Measurements from ENCODE around the gene DKKL1.

Gene DKKL1

DNA sequence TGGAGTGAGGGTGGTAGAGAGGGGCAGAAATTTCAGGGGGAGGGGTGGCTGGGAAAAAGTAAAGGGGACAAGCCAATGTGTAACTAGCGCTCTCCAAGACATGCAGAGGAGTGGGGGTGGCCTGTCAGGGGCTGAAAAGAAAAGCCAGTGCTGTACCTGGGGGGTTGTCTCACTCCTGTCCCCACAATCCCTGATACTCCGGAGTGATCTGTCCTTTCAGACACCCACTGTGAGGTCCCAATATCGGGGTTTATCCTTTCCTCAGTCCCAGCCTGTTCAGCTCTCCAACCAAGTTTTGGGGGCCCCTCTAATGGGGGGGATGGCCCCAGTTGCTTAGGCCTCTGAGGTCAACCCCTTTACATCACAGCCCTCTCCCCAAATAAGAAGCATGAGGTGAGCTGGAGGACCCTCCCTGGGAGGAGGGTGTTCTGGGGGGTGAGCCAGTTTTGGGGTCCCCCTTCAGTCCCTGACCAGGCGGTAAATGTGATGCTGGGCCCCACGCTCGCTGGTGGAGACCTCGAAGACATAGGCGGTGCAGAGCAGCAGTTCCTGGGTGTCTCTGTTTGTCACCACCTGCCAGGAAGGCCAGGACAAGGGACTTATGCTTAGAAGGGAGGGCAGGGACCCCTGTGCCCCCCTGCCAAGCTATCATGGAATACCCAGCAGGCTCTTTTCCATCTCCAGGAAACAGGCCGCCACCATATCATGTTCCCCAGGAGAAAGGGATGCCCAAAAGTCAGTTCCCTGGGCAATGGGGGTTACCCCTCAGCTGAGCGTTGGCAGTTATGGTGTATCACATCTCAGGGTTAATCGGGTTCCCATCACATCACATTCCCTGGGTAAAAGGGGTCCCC, 22.6 kb upstream of the DKKL1 start:
- TF ChIP-seq EGR1 (IDR thresholded peaks at IDR 0.05) (no peak), NFIC (IDR thresholded peaks at IDR 0.05) (no peak), EP300 (IDR thresholded peaks at IDR 0.05; ENCODE audit: borderline replicate concordance) (no peak), FOXM1 (IDR thresholded peaks at IDR 0.05; ENCODE audit: borderline replicate concordance, low read depth) (no peak), TCF12 (IDR thresholded peaks at IDR 0.05; ENCODE audit: low read depth) (no peak), RAD21 (IDR thresholded peaks at IDR 0.05; ENCODE audit: low read depth) (no peak), TEAD4 (IDR thresholded peaks at IDR 0.05) (no peak), TAF1 (IDR thresholded peaks at IDR 0.05; ENCODE audit: low read depth) (no peak), YY1 (IDR thresholded peaks at IDR 0.05; ENCODE audit: low read depth) (no peak), CREB1 (IDR thresholded peaks at IDR 0.05; ENCODE audit: low read depth) (no peak)
- TF ChIP-seq, protein P1, sequence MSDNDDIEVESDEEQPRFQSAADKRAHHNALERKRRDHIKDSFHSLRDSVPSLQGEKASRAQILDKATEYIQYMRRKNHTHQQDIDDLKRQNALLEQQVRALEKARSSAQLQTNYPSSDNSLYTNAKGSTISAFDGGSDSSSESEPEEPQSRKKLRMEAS (IDR thresholded peaks at IDR 0.05): no peak
- TF ChIP-seq, protein P2, sequence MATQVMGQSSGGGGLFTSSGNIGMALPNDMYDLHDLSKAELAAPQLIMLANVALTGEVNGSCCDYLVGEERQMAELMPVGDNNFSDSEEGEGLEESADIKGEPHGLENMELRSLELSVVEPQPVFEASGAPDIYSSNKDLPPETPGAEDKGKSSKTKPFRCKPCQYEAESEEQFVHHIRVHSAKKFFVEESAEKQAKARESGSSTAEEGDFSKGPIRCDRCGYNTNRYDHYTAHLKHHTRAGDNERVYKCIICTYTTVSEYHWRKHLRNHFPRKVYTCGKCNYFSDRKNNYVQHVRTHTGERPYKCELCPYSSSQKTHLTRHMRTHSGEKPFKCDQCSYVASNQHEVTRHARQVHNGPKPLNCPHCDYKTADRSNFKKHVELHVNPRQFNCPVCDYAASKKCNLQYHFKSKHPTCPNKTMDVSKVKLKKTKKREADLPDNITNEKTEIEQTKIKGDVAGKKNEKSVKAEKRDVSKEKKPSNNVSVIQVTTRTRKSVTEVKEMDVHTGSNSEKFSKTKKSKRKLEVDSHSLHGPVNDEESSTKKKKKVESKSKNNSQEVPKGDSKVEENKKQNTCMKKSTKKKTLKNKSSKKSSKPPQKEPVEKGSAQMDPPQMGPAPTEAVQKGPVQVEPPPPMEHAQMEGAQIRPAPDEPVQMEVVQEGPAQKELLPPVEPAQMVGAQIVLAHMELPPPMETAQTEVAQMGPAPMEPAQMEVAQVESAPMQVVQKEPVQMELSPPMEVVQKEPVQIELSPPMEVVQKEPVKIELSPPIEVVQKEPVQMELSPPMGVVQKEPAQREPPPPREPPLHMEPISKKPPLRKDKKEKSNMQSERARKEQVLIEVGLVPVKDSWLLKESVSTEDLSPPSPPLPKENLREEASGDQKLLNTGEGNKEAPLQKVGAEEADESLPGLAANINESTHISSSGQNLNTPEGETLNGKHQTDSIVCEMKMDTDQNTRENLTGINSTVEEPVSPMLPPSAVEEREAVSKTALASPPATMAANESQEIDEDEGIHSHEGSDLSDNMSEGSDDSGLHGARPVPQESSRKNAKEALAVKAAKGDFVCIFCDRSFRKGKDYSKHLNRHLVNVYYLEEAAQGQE (IDR thresholded peaks at IDR 0.05; ENCODE audit: low read depth): no peak
- TF ChIP-seq, protein P3, sequence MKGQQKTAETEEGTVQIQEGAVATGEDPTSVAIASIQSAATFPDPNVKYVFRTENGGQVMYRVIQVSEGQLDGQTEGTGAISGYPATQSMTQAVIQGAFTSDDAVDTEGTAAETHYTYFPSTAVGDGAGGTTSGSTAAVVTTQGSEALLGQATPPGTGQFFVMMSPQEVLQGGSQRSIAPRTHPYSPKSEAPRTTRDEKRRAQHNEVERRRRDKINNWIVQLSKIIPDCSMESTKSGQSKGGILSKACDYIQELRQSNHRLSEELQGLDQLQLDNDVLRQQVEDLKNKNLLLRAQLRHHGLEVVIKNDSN (IDR thresholded peaks at IDR 0.05): no peak

DNA sequence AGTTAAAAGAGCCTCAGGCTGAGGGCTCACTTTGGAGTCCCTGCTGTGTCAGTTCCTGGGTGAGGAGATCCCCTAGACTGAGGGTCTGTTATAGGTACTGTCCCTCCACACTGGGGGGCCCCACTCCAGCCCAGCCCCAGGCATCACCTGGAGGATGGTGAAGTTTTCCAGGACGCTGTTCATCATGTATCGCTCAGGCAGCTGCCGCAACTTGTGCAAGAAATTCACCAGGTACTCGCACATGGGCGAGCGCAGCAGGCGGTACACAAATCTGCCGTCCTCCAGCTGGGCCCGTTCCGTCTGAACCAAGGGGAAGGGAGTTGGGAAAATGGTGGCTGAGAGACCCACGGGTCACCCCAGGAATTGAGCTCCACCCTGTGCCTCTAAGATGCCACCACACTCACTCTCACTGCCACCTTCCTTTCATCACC, 21.4 kb upstream of the DKKL1 start:
- TF ChIP-seq TEAD4 (IDR thresholded peaks at IDR 0.05) (no peak), EP300 (IDR thresholded peaks at IDR 0.05; ENCODE audit: borderline replicate concordance) (no peak), CEBPB (IDR thresholded peaks at IDR 0.05) (no peak)

DNA sequence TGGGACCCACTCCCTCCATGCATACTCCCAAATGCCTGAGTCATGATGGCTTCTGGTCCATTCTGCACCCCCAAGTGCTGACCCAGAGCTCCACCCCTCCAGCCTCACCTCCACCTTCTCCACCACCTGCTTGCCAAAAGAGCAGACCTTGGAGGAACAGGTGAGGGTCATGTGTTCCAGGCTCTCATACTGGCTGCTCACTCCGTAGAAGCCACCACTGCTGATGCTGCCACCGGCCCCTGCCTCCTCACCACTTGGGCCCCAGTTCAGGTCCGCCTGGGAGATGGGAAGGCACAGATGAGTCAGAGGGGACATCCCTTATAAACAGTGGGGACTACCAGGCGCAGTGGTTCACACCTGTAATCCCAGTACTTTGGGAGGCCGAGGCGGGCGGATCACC, 20.6 kb upstream of the DKKL1 start:
- TF ChIP-seq, protein P1 (IDR thresholded peaks at IDR 0.05): no peak
- TF ChIP-seq YY1 (IDR thresholded peaks at IDR 0.05; ENCODE audit: low read depth): no peak
- no peak for TF ChIP-seq TAF1 (IDR thresholded peaks at IDR 0.05; ENCODE audit: low read depth)
- TF ChIP-seq, protein P3 (IDR thresholded peaks at IDR 0.05): no peak
- TF ChIP-seq FOXM1 (IDR thresholded peaks at IDR 0.05; ENCODE audit: borderline replicate concordance, low read depth): no peak
- TF ChIP-seq CEBPB (IDR thresholded peaks at IDR 0.05): no peak
- TF ChIP-seq NFIC (IDR thresholded peaks at IDR 0.05): no peak

DNA sequence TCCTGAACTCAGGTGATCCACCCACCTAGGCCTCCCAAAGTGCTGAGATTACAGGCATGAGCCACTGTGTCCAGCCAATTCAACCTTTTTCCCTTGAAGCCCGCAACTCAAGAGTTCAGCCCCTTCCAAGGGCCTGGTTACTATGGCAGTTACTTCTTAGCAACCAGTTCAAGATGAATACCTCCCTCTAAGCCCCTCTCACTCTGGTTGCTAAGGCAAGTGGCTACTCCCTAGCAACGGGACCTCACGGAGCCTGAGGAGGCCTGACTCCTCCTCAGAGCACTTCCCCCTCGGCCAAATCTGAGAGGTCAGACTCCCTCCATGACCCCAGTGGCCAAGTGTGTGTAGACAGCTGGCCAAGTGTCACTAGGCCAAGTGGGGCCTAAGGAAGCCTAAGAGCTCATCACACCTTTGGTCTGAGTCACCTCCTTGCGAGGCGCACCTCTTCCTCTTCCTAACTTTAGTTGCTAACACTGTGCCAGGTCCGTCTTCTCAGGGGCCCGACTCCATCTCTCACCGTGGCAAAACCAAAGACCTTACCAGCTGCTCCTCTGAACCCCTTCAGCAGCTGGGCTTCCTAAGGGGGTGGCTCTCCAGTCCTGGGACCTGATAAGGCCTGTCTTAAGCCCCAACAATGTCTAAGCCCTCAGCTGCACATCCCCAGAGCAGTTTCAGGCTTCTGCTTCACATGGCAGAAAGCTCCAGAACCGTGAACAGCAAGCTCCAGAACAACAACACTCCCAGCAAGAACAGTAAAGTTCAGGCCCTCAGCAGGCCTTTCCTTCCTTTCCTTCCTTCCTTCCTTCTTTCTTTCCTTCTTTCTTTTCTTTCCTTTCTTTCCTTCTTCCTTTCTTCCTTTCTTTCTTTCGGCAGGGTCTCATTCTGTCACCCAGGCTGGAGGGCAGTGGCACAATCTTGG, 18.9 kb upstream of the DKKL1 start:
- TF ChIP-seq TAF1 (IDR thresholded peaks at IDR 0.05; ENCODE audit: low read depth) (no peak), EP300 (IDR thresholded peaks at IDR 0.05; ENCODE audit: borderline replicate concordance) (no peak), CREB1 (IDR thresholded peaks at IDR 0.05; ENCODE audit: low read depth) (no peak), ZBTB7A (IDR thresholded peaks at IDR 0.05; ENCODE audit: low read depth) (no peak), FOXM1 (IDR thresholded peaks at IDR 0.05; ENCODE audit: borderline replicate concordance, low read depth) (no peak)
- TF ChIP-seq, protein P1 (IDR thresholded peaks at IDR 0.05): no peak
- TF ChIP-seq, protein P2 (IDR thresholded peaks at IDR 0.05; ENCODE audit: low read depth): no peak
- TF ChIP-seq, protein P3 (IDR thresholded peaks at IDR 0.05): no peak

DNA sequence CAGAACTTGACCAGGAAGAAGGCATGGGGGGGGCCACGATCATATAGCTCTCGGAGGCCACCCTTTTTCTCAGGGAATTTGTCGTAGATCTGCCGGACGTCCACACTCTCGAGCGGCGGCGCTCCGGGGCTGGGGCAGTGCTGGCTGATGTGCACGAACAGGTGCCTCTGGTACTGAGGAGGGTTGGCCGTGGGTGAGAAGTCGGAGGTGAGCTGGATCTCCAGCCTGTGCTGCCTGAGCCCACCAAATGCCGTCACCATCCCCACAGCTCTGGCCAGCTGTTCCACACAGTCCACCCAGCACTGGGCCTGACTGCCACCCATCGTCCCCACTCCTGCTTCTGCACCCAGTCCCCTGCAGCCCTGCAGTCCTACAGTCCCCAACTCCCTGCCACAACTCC, 16.5 kb upstream of the DKKL1 start:
- TF ChIP-seq CEBPB (IDR thresholded peaks at IDR 0.05) (no peak), TAF1 (IDR thresholded peaks at IDR 0.05; ENCODE audit: low read depth) (no peak), YY1 (IDR thresholded peaks at IDR 0.05; ENCODE audit: low read depth) (no peak), FOXM1 (IDR thresholded peaks at IDR 0.05; ENCODE audit: borderline replicate concordance, low read depth) (no peak), ZBTB7A (IDR thresholded peaks at IDR 0.05; ENCODE audit: low read depth) (no peak)
- TF ChIP-seq, protein P2 (IDR thresholded peaks at IDR 0.05; ENCODE audit: low read depth): no peak

Measured in Ishikawa (cell line).